ENCODE results near the gene ANKRD52. TPM values are rescaled to one million over a fixed set of nuclear protein-coding genes. Genes with fewer than 3 reads are reported as not detected.
"Not testable (repeated sequence)": the region's sequence is repeated elsewhere in the genome, so short reads cannot be mapped to it uniquely, and the experiment has no call there.

Gene ANKRD52
- total RNA-seq, 3 donors from 2014 or later: 35.6 to 53.8 (median 43.1) TPM

DNA sequence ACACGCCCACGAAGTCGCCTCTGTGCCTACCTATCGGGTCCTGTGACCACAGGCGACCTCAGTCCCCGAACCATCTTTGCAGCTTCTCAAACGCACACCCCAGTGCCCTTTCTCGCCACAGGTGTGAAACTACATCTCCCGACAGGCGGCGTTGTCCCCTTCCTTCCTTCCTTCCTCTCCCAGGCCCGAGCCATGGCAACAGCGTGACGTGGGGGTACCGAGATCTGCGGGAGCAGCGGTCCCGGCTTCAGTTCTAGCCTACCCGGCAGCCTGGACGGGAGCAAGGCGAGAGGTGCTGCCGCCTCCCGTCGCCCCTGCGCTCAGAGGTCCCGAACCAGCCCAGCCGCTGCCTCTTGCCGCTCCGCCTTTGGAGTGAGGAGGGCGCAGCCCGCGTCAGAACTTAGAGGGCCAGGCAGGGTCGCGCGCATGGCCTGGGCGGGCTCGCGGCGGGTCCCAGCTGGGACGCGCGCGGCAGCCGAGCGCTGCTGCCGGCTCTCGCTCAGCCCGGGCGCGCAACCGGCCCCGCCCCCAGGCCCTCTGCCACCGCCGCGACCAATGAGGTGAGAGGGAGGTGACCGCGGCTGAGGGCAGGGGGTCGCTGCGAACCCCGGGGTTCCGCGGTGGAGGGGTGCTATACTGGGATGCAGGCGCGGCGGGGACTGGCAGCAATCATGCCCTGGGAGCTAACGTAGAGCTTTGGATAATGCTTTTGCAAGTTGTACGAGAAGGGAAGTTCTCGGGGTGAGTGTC, 8.7 kb upstream of the ANKRD52 start, which contains the start of gene COQ10A:
COQ10A (plus strand) TSS at position 250 of the 750 bp plus-strand sequence; CDS start at position 427, 177 bp downstream.
- TF ChIP-seq, protein P1, sequence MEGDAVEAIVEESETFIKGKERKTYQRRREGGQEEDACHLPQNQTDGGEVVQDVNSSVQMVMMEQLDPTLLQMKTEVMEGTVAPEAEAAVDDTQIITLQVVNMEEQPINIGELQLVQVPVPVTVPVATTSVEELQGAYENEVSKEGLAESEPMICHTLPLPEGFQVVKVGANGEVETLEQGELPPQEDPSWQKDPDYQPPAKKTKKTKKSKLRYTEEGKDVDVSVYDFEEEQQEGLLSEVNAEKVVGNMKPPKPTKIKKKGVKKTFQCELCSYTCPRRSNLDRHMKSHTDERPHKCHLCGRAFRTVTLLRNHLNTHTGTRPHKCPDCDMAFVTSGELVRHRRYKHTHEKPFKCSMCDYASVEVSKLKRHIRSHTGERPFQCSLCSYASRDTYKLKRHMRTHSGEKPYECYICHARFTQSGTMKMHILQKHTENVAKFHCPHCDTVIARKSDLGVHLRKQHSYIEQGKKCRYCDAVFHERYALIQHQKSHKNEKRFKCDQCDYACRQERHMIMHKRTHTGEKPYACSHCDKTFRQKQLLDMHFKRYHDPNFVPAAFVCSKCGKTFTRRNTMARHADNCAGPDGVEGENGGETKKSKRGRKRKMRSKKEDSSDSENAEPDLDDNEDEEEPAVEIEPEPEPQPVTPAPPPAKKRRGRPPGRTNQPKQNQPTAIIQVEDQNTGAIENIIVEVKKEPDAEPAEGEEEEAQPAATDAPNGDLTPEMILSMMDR (IDR thresholded peaks at IDR 0.05): peak; percentile 28
- ATAC-seq (peak; percentile 95), DNase-seq (peak; percentile 92 to 95 (median 93))
- H3K4me1 ChIP-seq (ENCODE audit: low read depth): peaks cover 10% of the 10 kb centered on the region
- intact Hi-C loops (cut with DNase I, micrococcal nuclease): no loop called here
- no peaks in the 10 kb centered on the region for H3K9me3 ChIP-seq
- H3K36me3 ChIP-seq (ENCODE audit: low read depth): no peaks in the 10 kb centered on the region
- H3K4me3 ChIP-seq: peak within 1 kb of the TSS; percentile 50

DNA sequence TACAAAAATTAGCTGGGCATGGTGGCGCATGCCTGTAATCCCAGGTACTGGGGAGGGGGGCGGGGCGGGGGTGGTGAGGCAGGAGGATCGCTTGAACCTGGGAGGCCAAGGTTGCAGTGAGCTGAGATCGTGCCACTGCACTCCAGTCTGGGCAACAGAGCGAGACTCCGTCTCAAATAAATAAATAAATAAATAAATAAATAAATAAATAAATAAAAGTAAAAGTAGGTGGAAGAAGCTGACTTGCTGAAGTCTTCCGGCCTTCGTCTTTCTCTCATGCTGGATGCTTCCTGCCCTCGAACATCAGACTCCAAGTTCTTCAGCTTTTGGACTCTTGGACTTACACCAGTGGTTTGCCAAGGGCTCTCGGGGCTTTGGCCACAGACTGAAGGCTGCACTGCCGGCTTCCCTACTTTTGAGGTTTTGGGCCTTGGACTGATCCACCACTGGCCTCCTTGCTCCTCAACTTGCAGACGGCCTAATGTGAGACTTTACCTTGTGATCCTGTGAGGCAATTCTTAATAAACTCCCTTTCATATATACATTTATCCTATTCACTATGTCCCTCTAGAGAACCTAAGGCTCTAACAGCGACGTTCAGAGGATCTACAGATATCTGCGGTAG, 8.0 kb upstream of the ANKRD52 start:
- Histone ChIP-seq H3K4me3 (peak overlapping the region; percentile 50), H3K4me1 (ENCODE audit: low read depth) (peaks cover 10% of the 10 kb centered on the region)
- H3K9me3 ChIP-seq; intact Hi-C loops (cut with DNase I, micrococcal nuclease); ATAC-seq; H3K36me3 ChIP-seq (ENCODE audit: low read depth): not testable (repeated sequence)
- DNase-seq: peak in 1 of 3 donors; percentile 15

DNA sequence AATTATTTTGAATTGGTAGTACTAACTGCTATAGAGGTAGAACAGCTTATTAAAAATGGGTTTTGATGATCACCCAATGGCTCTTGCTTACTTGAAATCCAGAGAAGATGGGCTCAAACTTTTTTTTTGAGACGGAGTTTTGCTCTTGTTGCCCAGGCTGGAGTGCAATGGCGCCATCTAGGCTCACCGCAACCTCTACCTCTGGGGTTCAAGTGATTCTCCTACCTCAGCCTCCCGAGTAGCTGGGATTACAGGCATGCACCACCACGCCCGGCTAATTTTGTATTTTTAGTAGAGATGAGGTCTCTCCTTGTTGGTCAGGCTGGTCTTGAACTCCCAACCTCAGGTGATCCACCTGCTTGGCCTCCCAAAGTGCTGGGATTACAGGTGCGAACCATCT, 4.8 kb upstream of the ANKRD52 start:
- H3K4me3 ChIP-seq; ATAC-seq; H3K36me3 ChIP-seq (ENCODE audit: low read depth); H3K9me3 ChIP-seq; intact Hi-C loops (cut with DNase I, micrococcal nuclease): not testable (repeated sequence)
- DNase-seq: peak in 1 of 3 donors; percentile 18
- H3K4me1 ChIP-seq (ENCODE audit: low read depth): peaks cover 17% of the 10 kb centered on the region

DNA sequence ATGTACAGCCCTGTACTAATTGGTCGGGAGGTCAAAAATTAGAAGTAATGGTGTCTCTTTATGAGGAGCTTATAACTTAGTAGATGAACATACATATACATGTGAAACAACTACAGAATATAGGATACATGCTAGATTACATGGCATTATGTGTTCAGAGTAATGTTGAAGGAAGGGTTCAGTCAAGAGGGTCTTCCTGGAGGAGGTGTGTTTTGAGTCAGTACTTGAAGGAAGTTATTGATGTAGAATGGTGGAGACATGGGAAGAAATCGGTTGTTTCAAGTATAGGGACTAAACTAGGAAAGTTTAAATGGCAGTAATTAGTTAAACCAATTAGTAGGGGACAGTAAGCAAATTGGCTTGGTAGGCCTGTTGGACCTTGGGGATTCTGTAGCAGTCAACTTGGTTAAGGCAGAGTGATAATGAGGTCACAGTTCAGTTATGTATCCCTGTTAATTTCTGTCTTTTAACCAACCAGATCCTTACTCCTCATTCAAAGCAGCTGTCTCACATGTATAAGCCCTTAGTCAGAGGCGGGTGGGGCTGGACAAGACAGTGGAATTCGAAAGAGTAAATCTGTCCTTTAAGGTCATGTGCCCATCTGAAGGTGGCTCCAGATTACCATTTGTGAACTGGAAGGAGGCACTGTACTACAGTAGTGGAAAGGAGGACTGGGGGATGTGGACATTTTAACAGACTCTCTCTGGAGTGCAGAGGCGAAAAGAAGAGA, 3.5 kb upstream of the ANKRD52 start:
- H3K4me3 ChIP-seq: no peak overlapping the region
- DNase-seq (peak in 1 of 3 donors; percentile 36), ATAC-seq (peak; percentile 3)
- intact Hi-C loops (cut with DNase I, micrococcal nuclease): no loop called here
- H3K36me3 ChIP-seq (ENCODE audit: low read depth): no peaks in the 10 kb centered on the region
- H3K9me3 ChIP-seq: no peaks in the 10 kb centered on the region
- TF ChIP-seq, protein P1 (IDR thresholded peaks at IDR 0.05): no peak
- H3K4me1 ChIP-seq (ENCODE audit: low read depth): peaks cover 21% of the 10 kb centered on the region

DNA sequence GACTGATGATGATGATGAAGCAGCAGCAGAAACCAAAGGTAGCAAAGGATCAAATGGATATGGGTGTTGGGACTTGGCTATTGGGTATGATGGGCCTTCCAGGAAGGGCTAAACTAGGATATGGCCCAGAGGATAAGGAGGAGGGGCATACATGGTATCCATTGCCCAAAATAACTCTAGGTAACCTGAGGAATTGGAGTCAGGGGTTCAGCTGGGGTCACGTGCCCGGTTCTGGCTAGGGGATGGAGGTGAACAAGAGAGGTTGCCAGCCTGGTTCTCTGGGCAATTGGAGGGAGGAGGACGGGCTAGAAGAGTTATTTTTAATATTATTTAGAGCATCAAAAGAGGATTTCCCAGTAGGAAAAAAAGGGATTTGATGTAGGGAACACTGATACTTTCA, 2.7 kb upstream of the ANKRD52 start:
- Histone ChIP-seq H3K4me3 (no peak overlapping the region), H3K9me3 (no peaks in the 10 kb centered on the region), H3K36me3 (ENCODE audit: low read depth) (no peaks in the 10 kb centered on the region), H3K4me1 (ENCODE audit: low read depth) (peaks cover 21% of the 10 kb centered on the region)
- ATAC-seq (no peak), DNase-seq (no peak)
- TF ChIP-seq, protein P1 (IDR thresholded peaks at IDR 0.05): no peak
- intact Hi-C loops (cut with DNase I, micrococcal nuclease): no loop called here

DNA sequence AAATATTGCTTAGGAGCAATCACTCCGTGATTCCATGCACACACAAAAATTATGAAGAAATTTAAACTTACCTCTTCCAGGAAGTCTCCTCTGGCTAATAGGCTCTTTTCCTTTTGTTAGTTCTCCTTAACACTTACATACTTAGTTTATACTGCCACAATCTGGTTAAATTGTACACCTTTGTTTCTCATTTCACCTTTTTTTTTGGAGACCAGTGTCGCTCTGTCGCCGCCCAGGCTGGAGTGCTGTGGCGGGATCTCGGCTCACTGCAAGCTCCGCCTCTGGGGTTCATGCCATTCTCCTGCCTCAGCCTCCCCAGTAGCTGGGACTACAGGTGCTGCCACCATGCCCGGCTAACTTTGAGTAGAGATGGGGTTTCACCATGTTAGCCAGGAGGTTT, 2.2 kb upstream of the ANKRD52 start:
- intact Hi-C loops (cut with DNase I, micrococcal nuclease): no loop called here
- ATAC-seq (no peak), DNase-seq (no peak)
- Histone ChIP-seq H3K9me3 (no peaks in the 10 kb centered on the region), H3K4me1 (ENCODE audit: low read depth) (peaks cover 19% of the 10 kb centered on the region), H3K4me3 (no peak overlapping the region), H3K36me3 (ENCODE audit: low read depth) (no peaks in the 10 kb centered on the region)
- TF ChIP-seq, protein P1 (IDR thresholded peaks at IDR 0.05): no peak
